Right lobe of liver (tissue), 4 donors: ENCODE results near the gene SOX12.

Experiments used
- CTCF ChIP-seq, 4 donors: fragments of 200-600 bp in 3 of 4; fragments of 450-650 bp in 1 of 4; IDR thresholded peaks; one replicate each; pipeline versions ENCODE4 v1.5.1 to v1.8.0; 2016 to 2022; ENCODE audit warnings: antibody characterized with exemption in 4 of 4, mild to moderate bottlenecking in 2 of 4
- POLR2A ChIP-seq: fragments of 450-650 bp; IDR thresholded peaks from one replicate; pipeline ENCODE4 v1.6.1; 2017; ENCODE audit warnings: antibody characterized with exemption, mild to moderate bottlenecking
- donor health status: DM: no; HTN: no; CAD: no.
- donor health status: DM: no; HTN: no; CAD: no.
- donor health status: DM: no; HTN: yes; CAD: no.

- TF ChIP-seq CTCF (IDR thresholded peaks at IDR 0.05) (no peak), POLR2A (no peak)
These were observed 8.9 kb upstream of the SOX12 start for GRCh38 chr20:316316-317068.
